Sigmoid colon (tissue), 4 donors: ENCODE results near the gene PSMD8.

Source experiments
- EP300 ChIP-seq, 4 donors: sonication (generic); formaldehyde crosslinking; IDR thresholded peaks; one replicate each; pipeline ENCODE4 v1.6.1; 2017; ENCODE audit warnings: antibody characterized with exemption in 4 of 4
- TF ChIP-seq, protein P1 (sequence below), 4 experiments: fragments of 450-650 bp in 3 of 4; fragments of 200-600 bp in 1 of 4; IDR thresholded peaks; one replicate each; pipeline ENCODE4 v1.5.1; 2016 to 2019; ENCODE audit warnings: antibody characterized with exemption in 4 of 4, mild to moderate bottlenecking in 3 of 4, moderate library complexity in 2 of 4

GRCh38 chr19:38352611-38353010, 21.8 kb upstream of the PSMD8 start:
- TF ChIP-seq, protein P1, sequence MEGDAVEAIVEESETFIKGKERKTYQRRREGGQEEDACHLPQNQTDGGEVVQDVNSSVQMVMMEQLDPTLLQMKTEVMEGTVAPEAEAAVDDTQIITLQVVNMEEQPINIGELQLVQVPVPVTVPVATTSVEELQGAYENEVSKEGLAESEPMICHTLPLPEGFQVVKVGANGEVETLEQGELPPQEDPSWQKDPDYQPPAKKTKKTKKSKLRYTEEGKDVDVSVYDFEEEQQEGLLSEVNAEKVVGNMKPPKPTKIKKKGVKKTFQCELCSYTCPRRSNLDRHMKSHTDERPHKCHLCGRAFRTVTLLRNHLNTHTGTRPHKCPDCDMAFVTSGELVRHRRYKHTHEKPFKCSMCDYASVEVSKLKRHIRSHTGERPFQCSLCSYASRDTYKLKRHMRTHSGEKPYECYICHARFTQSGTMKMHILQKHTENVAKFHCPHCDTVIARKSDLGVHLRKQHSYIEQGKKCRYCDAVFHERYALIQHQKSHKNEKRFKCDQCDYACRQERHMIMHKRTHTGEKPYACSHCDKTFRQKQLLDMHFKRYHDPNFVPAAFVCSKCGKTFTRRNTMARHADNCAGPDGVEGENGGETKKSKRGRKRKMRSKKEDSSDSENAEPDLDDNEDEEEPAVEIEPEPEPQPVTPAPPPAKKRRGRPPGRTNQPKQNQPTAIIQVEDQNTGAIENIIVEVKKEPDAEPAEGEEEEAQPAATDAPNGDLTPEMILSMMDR (IDR thresholded peaks at IDR 0.05) = no peak
- no peak for TF ChIP-seq EP300 (IDR thresholded peaks at IDR 0.05)
